WTC11 (cell line): Measurements from ENCODE around the gene EPM2A. TPM values are rescaled to one million over a fixed set of nuclear protein-coding genes. Genes with fewer than 3 reads are reported as not detected.

Experiments used
- ATAC-seq: fragments of 200-7000 bp; cut with Tn5 transposase; 2 replicates; pipeline ENCODE4 v1.10.0; 2021; ENCODE audit warnings: mild to moderate bottlenecking, moderate library complexity
- CTCF ChIA-PET: fragments of 300-600 bp; sonication (Branson Sonifier 250); formaldehyde crosslinking; loops from one replicate; lab custom pipeline; 2021; ENCODE audit warnings: antibody characterized with exemption; lab: Charles Lee
- POLR2A ChIA-PET: fragments of 350-600 bp; sonication (Branson Sonifier 250); formaldehyde crosslinking; loops from one replicate; lab custom pipeline; 2021; ENCODE audit warnings: antibody characterized with exemption; lab: Charles Lee
- DNase-seq: peaks from one replicate; pipeline ENCODE4 v3.0.0; 2021; ENCODE audit warnings: low spot score
- H3K27ac Mint-ChIP-seq: 2 replicates; pipeline ENCODE4 v1.8.0; 2021; ENCODE audit warnings: mixed read lengths
- H3K27me3 Mint-ChIP-seq: 2 replicates; pipeline ENCODE4 v1.8.0; 2021; ENCODE audit warnings: low read depth, mild to moderate bottlenecking, moderate library complexity, mixed read lengths
- H3K36me3 Mint-ChIP-seq: 2 replicates; pipeline ENCODE4 v1.8.0; 2021; ENCODE audit warnings: mixed read lengths
- H3K4me1 Mint-ChIP-seq: 2 replicates; pipeline ENCODE4 v1.8.0; 2022; ENCODE audit warnings: mixed read lengths
- H3K4me3 Mint-ChIP-seq: 2 replicates; pipeline ENCODE4 v1.8.0; 2021; ENCODE audit warnings: mild to moderate bottlenecking, moderate library complexity, mixed read lengths
- H3K9me3 Mint-ChIP-seq: 2 replicates; pipeline ENCODE4 v1.8.0; 2021; ENCODE audit warnings: mixed read lengths
- AR ChIP-seq: fragments of 250-450 bp; sonication (Bioruptor Pico); IDR thresholded peaks from 2 replicates; pipeline ENCODE4 v1.9.0; 2021; ENCODE audit warnings: mild to moderate bottlenecking
- ATF2 ChIP-seq: sonication (generic); formaldehyde crosslinking; IDR thresholded peaks from 2 replicates; pipeline ENCODE4 v1.8.1; 2022; ENCODE audit warnings: low read depth, missing genetic modification reagents, borderline replicate concordance
- CBFB ChIP-seq: sonication (generic); formaldehyde crosslinking; IDR thresholded peaks from 2 replicates; pipeline ENCODE4 v1.8.1; 2022; ENCODE audit warnings: mild to moderate bottlenecking, low read depth, missing genetic modification reagents
- CREM ChIP-seq: sonication (generic); formaldehyde crosslinking; IDR thresholded peaks from 2 replicates; pipeline ENCODE4 v1.8.1; 2022; ENCODE audit warnings: mild to moderate bottlenecking, missing genetic modification reagents, moderate library complexity
- E2F5 ChIP-seq: sonication (generic); formaldehyde crosslinking; IDR thresholded peaks from 2 replicates; pipeline ENCODE4 v1.8.1; 2022; ENCODE audit warnings: mild to moderate bottlenecking, moderate library complexity, missing genetic modification reagents
- EMX1 ChIP-seq: fragments of 250-450 bp; sonication (Bioruptor Pico); IDR thresholded peaks from 2 replicates; pipeline ENCODE4 v1.8.0; 2021; ENCODE audit warnings: mild to moderate bottlenecking
- FOXJ3 ChIP-seq: sonication (generic); formaldehyde crosslinking; IDR thresholded peaks from 2 replicates; pipeline ENCODE4 v1.9.0; 2021; ENCODE audit warnings: missing genetic modification reagents, mild to moderate bottlenecking, borderline replicate concordance
- IRF2 ChIP-seq: sonication (generic); formaldehyde crosslinking; IDR thresholded peaks from 2 replicates; pipeline ENCODE4 v1.8.0; 2022; ENCODE audit warnings: low read depth, missing genetic modification reagents, borderline replicate concordance
- NFATC4 ChIP-seq: fragments of 250-450 bp; sonication (Bioruptor Pico); IDR thresholded peaks from 2 replicates; pipeline ENCODE4 v1.9.0; 2021; ENCODE audit warnings: mild to moderate bottlenecking
- NR2C2 ChIP-seq: sonication (generic); formaldehyde crosslinking; IDR thresholded peaks from 2 replicates; pipeline ENCODE4 v1.8.0; 2022; ENCODE audit warnings: mild to moderate bottlenecking, missing genetic modification reagents
- SMAD3 ChIP-seq: sonication (generic); formaldehyde crosslinking; IDR thresholded peaks from 2 replicates; pipeline ENCODE4 v1.8.0; 2022; ENCODE audit warnings: missing genetic modification reagents, mild to moderate bottlenecking, borderline replicate concordance
- SMAD4 ChIP-seq: sonication (generic); formaldehyde crosslinking; IDR thresholded peaks from 2 replicates; pipeline ENCODE4 v1.8.0; 2022; ENCODE audit warnings: mild to moderate bottlenecking, missing genetic modification reagents
- SOX15 ChIP-seq: fragments of 250-450 bp; sonication (Bioruptor Pico); IDR thresholded peaks from 2 replicates; pipeline ENCODE4 v1.9.0; 2021; ENCODE audit warnings: mild to moderate bottlenecking
- SP1 ChIP-seq: sonication (generic); formaldehyde crosslinking; conservative IDR thresholded peaks from 2 replicates; pipeline ENCODE4 v1.8.1; 2022; ENCODE audit warnings: missing genetic modification reagents
- ZNF121 ChIP-seq: sonication (generic); formaldehyde crosslinking; IDR thresholded peaks from 2 replicates; pipeline ENCODE4 v1.8.0; 2023; ENCODE audit warnings: missing genetic modification reagents
- ZNF138 ChIP-seq: sonication (generic); formaldehyde crosslinking; conservative IDR thresholded peaks from 2 replicates; pipeline ENCODE4 v1.8.1; 2022; ENCODE audit warnings: mild to moderate bottlenecking, moderate library complexity, missing genetic modification reagents
- ZNF671 ChIP-seq: fragments of 250-450 bp; sonication (Bioruptor Pico); IDR thresholded peaks from 2 replicates; pipeline ENCODE4 v1.8.0; 2021; ENCODE audit warnings: mild to moderate bottlenecking
- total RNA-seq: library from RNA; stranded (reverse); gene quantifications from 3 replicates; pipeline ENCODE4 v1.2.3, GENCODE V29; 2021
- TF ChIP-seq, protein P1 (sequence below): sonication (generic); formaldehyde crosslinking; IDR thresholded peaks from 2 replicates; pipeline ENCODE4 v1.8.0; 2022; ENCODE audit warnings: mild to moderate bottlenecking, missing genetic modification reagents
- TF ChIP-seq, protein P2 (sequence below): fragments of 250-450 bp; sonication (Bioruptor Pico); IDR thresholded peaks from 2 replicates; pipeline ENCODE4 v1.9.0; 2021; ENCODE audit warnings: moderate library complexity, mild to moderate bottlenecking, inconsistent platforms, borderline replicate concordance
- TF ChIP-seq, protein P3 (sequence below): sonication (generic); formaldehyde crosslinking; IDR thresholded peaks from 2 replicates; pipeline ENCODE4 v1.8.0; 2022; ENCODE audit warnings: mild to moderate bottlenecking, missing genetic modification reagents

Gene EPM2A
- total RNA-seq, 1 experiment from 2014 or later = 5.3 TPM

DNA sequence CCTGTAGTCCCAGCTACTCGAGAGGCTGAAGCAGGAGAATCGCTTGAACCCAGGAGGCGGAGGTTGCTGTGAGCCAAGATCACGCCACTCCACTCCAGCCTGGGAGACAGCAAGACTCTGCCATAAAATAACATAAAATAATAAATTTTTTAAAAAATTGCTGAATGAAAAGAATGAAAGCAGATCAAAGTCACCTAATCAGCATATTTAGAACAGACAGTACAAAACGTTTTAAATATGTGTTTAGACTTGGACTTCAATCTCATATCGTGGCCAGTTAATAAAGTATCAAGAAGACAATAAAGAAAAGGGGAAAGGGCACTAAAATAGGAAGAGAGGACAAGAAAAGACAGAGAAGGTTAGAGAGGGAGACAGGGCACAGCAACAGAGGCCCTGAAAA is 74.6 kb downstream of the EPM2A start:
- no peak for ATAC-seq
- Mint-ChIP-seq H3K9me3 (peaks cover 11% of the 10 kb centered on the region; the same call in 1 of the 2 replicates), H3K36me3 (peaks cover 6% of the 10 kb centered on the region; the same call in 1 of the 2 replicates), H3K4me1 (peaks cover 17% of the 10 kb centered on the region), H3K4me3 (no peak overlapping the region), H3K27me3 (no peaks in the 10 kb centered on the region)
- CTCF ChIA-PET = interaction anchor here (1.0 kb wide), 1 partner anchor 43 kb away, joined by 3 read pairs; no protein-coding TSS in a partner anchor
- POLR2A ChIA-PET = no interaction called here
- TF ChIP-seq, protein P1, sequence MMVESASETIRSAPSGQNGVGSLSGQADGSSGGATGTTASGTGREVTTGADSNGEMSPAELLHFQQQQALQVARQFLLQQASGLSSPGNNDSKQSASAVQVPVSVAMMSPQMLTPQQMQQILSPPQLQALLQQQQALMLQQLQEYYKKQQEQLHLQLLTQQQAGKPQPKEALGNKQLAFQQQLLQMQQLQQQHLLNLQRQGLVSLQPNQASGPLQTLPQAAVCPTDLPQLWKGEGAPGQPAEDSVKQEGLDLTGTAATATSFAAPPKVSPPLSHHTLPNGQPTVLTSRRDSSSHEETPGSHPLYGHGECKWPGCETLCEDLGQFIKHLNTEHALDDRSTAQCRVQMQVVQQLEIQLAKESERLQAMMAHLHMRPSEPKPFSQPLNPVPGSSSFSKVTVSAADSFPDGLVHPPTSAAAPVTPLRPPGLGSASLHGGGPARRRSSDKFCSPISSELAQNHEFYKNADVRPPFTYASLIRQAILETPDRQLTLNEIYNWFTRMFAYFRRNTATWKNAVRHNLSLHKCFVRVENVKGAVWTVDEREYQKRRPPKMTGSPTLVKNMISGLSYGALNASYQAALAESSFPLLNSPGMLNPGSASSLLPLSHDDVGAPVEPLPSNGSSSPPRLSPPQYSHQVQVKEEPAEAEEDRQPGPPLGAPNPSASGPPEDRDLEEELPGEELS (CRISPR knock-in tag) = no peak
- TF ChIP-seq CBFB (CRISPR knock-in tag) (no peak), ZNF138 (CRISPR knock-in tag) (no peak), ZNF671 (CRISPR knock-in tag) (no peak), AR (CRISPR knock-in tag) (no peak), NR2C2 (CRISPR knock-in tag) (no peak), SMAD3 (CRISPR knock-in tag) (no peak), ATF2 (CRISPR knock-in tag) (no peak), ZNF121 (CRISPR knock-in tag) (no peak), NFATC4 (CRISPR knock-in tag) (no peak), EMX1 (CRISPR knock-in tag) (no peak), SOX15 (no peak), FOXJ3 (CRISPR knock-in tag) (no peak)
- TF ChIP-seq, protein P2, sequence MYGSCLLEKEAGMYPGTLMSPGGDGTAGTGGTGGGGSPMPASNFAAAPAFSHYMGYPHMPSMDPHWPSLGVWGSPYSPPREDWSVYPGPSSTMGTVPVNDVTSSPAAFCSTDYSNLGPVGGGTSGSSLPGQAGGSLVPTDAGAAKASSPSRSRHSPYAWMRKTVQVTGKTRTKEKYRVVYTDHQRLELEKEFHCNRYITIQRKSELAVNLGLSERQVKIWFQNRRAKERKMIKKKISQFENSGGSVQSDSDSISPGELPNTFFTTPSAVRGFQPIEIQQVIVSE = no peak
- TF ChIP-seq, protein P3, sequence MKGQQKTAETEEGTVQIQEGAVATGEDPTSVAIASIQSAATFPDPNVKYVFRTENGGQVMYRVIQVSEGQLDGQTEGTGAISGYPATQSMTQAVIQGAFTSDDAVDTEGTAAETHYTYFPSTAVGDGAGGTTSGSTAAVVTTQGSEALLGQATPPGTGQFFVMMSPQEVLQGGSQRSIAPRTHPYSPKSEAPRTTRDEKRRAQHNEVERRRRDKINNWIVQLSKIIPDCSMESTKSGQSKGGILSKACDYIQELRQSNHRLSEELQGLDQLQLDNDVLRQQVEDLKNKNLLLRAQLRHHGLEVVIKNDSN (CRISPR knock-in tag) = no peak
- TF ChIP-seq, all 79 proteins: peak for 0
- no peak for DNase-seq
- peak overlapping the region; percentile 46; the same call in 1 of the 2 replicates for H3K27ac Mint-ChIP-seq

DNA sequence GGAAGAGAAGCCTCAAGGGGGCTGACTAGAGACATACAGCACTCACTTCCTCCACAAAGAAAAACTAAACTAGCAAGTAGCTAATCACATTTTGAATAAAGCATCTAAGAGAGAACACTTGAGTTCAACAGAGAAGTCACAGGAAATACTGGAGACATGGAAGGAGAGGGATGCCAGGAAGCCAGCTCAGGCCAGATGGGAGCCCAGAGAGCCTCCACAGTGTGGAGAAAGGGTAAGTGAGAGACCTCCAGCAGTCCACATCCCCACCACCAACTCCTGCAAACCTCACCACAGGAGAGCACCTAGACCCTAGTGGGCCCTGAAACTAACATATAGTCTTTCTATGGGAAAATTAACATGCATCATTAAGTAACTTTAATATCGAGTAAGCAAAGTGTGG is 79.2 kb downstream of the EPM2A start:
- H3K27me3 Mint-ChIP-seq = no peaks in the 10 kb centered on the region
- no peak overlapping the region for H3K27ac Mint-ChIP-seq
- peaks cover 5% of the 10 kb centered on the region for H3K4me1 Mint-ChIP-seq
- DNase-seq (no peak), ATAC-seq (no peak)
- POLR2A ChIA-PET = no interaction called here
- no peak for TF ChIP-seq SMAD4 (CRISPR knock-in tag)
- TF ChIP-seq E2F5 = no peak
- TF ChIP-seq SP1 (CRISPR knock-in tag) = no peak
- no peak for TF ChIP-seq CREM (CRISPR knock-in tag)
- no peak for TF ChIP-seq IRF2 (CRISPR knock-in tag)
- CTCF ChIA-PET = interaction anchor here (1.5 kb wide), 1 partner anchor 48 kb away, joined by 5 read pairs; no protein-coding TSS in a partner anchor
- H3K9me3 Mint-ChIP-seq = no peaks in the 10 kb centered on the region
- H3K36me3 Mint-ChIP-seq = no peaks in the 10 kb centered on the region
- H3K4me3 Mint-ChIP-seq = no peak overlapping the region
